Stimulated activated CD4-positive, alpha-beta T cell treated with anti-CD3 and anti-CD28 coated beads, Interleukin-1b, Interleukin-23, amount 100 ng/mL, for 24 hours (primary cell): ENCODE data around the gene NDST4.
"Not testable (repeated sequence)": the region's sequence is repeated elsewhere in the genome, so short reads cannot be mapped to it uniquely, and the experiment has no call there.

Source experiments
- DNase-seq, 4 experiments: peaks; one replicate each; pipeline ENCODE4 v3.0.0-alpha.2; 2020; ENCODE audit warnings: low read depth in 4 of 4, low spot score in 1 of 4

Gene NDST4

DNA sequence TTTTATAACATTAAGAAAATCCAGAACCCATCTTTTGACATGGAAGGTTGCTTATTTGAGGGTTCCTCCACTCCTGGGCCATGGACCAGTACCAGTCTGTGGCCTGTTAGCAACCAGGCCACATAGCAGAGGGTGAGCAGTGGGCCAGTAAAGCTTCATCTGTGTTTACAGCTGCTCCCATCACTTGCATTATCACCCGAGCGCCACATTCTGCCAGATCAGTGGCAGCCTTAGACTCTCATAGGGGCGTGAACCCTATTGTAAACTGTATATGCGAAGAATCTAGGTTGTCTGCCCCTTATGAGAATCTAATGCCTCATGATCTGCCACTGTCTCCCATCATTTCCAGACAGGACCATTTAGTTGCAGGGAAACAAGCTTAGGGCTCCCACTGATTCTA lies 58.6 kb downstream of the NDST4 start:
- DNase-seq = no peak

DNA sequence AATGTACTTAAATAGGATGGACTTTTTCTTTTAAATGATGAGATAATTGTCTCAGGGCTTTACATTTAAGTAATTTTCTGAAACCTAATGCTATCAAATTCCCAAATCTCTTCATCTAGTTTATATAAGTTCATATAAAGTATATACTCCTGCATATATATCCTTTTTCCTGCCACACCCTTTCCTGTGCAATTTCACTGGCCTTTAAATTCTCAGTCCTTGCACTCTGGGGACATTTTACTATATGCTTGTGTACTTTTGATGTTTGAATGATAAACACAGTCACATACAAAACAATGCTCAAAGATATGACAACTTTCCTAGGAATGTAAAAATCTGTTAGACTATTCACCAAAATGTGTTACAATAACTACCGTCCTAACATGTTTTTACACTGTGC lies 60.1 kb downstream of the NDST4 start:
- no peak for DNase-seq

DNA sequence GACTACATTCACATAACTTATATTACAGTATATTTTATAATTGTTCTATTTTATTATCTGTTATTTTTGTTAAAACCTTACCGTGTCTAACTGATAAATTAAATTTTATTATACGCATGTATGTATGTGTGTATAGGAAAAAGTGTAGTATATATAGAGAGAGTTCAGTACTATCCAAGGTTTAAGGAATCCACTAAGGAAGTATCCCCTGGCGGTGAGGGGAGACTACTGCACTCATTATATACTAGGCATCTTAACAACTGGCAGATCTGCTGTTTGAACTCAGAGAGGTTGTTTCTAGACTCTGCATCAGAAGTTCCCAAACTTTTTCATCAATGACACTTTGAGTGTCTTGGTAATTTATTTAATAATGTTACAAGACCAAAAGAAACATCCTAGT lies 70.9 kb downstream of the NDST4 start:
- no peak for DNase-seq

DNA sequence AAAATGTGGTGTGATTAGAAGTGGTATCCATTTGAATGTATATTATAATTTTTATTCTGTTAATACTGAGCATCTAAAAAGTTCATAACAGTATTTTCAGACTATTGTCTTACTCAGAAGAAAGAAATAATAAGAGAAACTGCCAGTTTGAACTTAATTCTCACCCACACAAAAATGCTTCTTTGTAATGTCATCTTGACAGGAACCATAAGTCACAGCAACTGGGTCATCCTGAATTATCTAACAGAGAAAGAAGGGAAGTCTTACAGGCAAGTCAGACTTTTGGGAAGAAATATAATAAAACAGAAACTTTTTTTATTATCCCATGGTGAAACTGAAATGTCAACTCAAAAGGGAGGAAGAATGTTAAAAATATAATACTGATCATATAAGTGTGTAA lies 83.1 kb downstream of the NDST4 start:
- no peak for DNase-seq

DNA sequence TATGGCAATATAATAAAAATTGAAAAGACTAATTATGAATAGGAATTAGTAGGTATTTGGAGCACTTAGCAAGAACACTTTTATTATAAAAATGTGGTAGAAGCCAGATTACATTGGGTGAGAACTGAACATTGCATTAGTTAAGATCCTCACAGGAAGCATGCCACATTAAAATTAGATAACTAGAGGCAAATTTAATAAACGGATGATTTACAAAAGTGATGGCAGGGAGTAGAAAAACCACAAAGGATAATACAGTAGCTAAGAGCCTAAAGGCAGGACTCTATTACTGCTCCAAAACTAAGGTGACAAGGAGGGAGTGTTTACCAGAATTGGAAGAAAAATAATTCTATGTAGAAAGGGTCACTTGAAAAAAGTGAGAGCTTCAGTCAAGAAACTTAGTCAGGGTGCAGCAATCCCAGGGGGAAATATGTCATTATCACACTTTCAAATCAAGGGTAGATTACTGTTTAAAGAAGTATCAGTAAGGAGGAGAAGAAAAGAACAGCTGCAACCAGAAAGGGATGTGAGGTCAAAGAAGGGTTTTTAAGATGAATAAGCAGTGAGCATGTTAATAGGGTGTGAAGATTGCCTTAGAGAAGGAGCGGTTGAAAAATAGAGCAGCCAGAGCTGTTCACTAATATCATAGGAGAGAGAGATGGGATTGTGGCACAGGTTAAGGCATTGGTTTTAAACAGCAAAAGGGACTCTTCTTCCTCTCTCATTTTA lies 84.6 kb downstream of the NDST4 start:
- DNase-seq = no peak

DNA sequence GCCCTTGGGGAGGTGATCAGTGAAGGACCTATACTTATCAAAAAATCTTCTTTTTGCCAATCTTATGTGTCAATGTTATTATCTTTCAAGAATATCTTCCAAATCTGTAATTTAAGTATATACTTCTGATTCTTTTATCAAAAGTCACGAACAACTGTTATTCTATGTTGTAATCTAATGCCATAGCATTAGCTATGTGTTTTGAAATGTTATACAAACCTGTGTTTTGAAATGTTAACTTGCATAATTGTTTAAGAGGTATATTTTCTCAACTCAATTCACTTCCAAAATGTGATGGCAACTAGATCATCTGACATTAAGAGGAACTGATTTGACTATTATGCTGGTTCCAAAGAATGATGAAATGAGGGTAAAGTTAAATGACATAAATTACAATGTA lies 113.5 kb downstream of the NDST4 start:
- DNase-seq = no peak

DNA sequence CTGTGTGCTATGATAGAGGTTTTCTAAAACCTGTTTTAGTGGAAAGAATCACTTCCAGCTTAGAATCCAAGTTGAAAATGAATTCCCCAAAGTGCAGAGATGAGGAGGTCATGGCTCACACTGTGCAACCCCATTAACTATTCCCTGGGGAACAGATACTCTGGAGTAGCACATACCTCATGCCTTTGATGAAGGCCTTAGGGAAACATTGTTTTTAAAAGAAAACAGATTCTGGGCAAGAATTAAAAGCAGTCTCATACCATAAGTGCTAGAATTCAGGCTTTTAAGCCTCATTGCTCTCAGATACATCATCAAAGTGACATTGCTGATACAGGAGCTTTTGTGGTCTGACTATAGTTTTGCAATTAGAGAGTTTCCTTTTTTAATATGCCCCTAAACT lies 115.1 kb downstream of the NDST4 start:
- DNase-seq = no peak

DNA sequence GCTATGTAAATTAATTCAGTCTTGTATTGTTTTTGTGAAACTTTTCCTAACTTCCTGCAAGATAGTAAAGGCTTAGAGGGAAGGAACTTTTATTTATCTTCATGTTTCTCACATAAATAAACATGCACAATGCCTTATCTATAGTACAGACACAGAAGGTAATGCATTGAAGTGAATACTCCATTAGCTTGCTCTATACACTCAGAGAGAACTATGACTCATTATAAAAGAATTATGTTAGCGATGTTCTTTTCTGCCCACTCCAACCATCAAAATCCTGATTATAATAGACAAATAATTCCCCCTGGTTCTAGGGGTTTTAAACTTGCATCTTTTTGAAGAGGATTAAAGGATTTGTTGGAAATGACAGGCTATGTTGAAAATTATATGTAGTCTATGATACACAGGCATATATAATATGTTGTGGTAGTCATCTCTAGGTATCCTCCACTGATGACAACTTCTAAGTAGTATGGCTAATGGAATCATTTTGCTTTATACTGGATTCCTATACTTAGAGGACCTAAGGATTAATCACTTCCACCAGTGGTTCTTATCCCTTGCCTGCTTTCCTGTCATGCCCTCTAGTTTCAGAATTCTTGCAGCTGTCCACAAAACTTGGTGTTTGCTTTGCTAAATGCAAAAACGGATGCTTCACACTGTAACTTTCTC lies 115.7 kb downstream of the NDST4 start:
- no peak for DNase-seq

DNA sequence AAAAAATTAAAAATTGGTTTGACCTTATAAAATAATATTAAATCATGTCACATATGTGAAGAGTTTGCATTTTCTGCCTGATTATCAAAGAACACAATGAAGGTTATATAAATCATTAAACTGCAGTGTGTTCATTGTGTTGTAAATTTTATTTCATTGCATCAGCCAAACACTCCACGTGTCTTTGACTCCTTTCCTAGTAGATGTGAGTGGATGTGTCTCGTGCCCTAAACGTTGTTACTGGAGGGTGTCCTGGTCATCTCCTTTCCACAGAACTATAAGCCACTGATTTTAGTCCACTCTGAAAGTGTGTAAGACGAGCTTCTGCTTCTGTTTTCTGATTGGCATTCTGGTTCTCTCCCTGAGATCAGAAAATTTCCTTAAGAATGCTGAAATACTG lies 127.3 kb downstream of the NDST4 start:
- DNase-seq = no peak

DNA sequence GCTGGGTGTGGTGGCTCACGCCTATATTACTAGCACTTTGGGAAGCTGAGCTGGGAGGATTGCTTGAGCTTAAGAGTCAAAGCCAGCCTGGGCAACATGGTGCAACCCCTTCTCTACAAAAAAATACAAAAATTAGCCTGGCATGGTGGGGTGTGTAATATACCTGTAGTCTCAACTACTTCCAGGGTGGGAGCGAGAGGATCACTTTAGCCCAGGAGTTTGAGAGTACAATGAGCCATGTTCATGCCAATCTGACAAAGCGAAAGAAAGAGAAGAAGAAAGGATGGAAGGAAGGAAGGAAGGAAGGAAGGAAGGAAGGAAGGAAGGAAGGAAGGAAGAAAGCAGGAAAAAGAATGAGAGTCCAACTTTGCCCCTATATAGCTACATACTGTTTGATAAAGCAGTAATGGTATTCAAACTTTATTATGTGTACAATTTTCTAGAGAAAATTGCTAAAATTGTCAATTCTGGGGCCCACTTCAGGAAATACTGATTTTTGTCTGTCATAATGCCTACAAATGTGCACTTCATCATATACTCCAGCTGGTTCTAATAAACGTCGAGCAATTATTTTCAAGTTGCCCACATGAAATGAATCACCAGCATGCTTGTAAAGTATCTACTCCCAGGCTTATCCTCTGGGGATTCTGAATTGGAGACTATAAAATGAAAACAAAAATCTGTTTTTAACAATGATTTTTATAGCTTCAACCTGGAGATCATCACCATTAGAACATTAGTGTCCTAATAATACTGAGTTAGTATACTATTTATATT lies 132.3 kb downstream of the NDST4 start:
- DNase-seq = no peak

DNA sequence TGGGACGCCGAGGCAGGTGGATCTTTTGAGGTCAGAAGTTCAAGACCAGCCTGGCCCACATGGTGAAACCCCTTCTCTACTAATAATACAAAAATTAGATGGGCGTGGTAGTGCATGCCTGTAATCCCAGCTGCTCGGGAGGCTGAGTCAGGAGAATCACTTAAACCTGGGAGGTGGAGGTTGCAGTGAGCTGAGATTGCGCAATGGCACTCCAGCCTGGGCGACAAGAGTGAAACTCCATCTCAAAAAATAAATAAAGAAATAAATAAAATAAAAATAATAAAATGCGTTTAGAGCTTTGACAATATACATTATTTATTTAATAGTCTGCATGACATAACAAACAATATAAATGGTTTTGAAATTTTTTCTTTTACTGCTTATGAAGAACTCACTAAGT lies 133.0 kb downstream of the NDST4 start:
- DNase-seq = not testable (repeated sequence)

DNA sequence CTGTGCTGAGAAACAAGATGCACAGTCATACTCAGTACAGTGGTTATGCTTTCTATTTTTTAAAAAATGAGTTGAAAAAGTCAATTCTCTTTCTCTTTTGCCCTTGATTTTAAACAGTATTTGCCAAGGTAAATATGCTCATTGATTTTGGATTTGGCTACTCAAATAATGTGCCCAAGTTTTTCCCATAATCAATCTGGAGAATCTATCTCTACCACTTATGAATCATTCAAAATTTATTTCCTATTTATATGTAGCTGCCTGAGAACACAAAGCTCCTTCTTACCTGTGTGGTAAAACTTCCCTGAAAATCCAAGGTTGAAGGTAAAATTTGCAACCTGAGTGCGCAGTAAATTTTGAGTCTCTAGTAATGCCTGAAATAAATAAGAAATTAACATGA lies 136.5 kb downstream of the NDST4 start:
- no peak for DNase-seq

DNA sequence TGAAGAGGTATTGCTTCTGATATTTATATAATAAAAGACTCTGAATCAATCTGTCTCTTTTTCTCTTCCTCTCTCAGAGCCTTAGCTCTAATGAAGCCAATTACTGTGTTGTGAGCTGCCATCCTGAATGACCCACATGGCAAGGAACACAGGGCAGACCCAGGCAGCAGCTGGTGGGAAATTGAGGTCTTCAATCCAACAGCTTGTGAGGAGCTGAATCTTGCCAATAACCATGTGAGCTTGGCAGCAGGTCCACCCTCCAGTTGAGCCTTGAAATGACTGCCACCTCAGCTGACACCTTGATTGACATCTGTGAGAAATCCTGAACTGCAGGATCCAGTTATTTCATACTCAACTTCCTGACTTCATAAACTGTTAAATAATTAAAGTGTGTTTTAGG lies 149.4 kb downstream of the NDST4 start:
- DNase-seq = no peak

DNA sequence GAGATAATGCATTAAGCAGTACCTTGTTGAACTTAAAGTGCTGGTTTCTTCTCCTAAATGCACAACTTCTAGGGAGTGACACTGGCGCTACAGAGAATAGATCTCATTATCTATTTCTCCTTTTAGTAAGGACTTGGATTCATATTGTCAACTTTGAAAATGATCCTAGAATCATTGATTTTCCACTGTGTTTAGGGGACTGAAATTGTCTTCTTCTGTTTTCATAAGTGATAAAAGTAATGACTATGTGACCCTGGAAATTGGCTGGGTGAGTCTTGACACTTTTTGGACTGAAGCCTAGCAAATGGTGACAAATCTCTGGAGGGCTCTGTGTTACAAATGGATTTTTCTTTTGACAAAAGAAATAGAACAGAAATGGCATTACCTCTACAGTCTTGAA lies 167.8 kb downstream of the NDST4 start:
- DNase-seq = no peak

DNA sequence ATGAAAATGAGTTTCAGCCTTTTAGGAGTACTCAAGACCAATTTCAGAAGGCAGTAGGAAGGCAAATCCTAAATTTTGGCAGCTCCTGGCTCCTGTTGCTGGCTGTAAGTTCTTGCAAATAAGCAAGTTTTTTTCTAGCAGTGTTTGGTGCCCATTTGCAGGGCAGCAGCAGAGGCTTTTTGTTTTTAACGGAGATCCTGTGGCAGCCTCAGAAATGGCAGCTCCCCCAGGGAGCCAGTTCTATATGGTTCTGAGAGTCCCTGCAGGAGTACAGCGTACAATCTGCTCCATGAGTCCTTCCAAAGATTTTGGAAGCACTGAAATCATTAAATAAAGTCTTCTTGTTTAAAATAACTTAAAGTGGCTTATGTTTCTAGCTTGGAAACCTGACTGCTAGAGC lies 171.9 kb downstream of the NDST4 start:
- no peak for DNase-seq

DNA sequence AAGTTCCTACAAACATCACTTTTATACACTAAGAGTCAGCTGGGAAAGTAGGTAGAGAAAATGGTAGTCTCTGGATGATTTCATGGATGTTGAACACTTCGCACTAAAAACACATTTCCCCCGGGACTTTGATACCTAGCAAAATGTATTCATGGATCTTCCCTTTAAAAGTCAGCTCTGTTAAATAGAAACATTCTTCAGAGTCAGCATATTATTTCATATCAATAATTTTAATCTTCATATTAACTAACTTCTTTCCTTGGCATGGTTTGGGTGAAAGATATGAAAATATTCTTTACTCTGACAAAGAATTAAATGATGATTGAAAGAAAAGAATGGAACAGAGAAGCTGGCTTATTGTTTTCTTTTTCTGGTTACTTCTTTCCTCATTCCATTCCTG lies 185.5 kb downstream of the NDST4 start:
- no peak for DNase-seq

DNA sequence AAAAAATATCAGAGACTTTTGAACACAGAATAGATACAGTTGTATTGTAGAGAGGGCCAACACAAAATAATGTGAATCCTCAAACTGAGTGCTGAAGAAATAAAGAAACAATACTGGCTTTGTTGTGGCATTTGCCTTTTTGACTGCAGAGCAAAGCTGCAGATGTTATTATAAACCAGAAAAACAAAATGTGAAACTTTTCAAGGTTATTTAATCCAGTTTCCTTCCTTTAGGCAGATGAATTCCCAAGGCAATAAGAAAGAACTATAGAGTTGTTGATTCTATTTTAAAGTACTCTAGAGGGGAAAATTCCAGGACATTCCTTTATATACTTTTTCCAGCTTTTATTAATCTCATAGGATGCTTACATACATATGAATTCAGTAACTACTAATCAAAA lies 186.8 kb downstream of the NDST4 start:
- DNase-seq = no peak

DNA sequence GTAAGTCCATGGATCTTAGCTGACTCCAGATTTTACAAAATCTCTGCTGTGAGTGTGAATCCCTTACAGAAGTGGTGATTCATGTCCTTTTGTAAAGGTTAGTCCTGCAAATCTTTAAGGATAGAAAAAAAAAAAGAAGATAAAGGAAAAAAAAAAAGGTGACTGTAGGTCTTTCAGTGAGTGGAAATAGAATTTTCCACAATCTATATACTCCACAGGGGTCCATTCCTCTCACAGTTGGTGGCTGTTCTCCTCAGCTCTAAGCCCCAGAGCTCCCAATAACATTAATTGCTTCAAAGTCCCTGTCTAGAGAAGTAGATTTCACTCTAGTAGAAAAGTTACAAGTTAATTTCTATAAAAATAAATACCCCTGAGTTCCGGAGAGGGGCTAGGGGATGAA lies 189.1 kb downstream of the NDST4 start:
- no peak for DNase-seq

DNA sequence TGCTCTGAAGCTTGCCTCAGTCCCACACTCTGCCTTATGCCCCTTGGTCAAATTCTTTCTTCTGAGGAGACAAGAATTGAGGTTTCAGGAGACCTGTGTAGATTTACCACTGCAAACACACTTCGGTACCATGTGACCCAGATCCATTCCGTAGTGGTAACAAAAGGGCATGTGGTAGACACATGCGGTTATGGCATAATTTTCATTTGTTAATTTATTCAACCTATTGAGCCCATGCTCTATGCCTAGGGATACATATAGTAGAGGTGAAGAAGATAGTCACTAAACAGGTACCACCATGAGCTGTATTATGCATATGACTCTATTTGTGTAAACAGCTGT lies 190.9 kb downstream of the NDST4 start:
- no peak for DNase-seq

DNA sequence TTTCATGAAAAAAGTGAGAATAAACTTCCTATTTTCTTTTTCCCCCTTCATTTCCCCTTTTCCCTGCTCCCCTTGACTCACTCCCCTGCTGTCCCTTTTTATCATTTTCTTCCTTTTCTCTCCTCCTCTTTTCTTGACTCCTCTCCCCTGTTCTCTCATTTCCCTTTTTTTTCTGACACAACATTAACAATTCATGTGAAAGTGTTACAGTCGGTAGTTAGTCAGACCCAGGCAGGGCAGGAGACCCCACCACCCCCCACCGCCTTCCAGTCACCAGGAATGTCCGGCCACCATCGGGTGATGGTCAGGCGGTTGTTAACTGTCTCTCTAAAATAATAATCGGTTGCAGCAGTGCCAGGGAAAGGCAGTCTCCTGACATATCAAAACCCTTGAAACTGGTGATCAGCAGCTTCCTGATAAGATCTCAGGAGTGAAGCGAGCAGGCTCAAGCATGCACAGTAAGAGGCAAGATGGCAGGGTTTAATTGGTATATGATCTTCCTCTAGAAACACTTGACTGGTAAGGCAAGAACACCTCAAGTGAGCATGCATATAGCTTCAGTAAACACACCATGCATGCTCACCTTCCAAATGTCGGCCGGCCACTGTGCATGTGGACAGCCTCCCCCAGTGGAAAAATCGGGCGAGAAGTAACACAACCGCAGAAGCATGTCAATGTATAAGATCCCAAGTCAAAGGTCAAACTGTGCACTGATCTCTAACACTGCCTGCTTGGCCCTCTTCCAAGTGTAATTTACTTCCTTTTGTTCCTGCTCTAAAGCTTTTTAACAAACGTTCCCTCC lies 191.4 kb downstream of the NDST4 start:
- no peak for DNase-seq

DNA sequence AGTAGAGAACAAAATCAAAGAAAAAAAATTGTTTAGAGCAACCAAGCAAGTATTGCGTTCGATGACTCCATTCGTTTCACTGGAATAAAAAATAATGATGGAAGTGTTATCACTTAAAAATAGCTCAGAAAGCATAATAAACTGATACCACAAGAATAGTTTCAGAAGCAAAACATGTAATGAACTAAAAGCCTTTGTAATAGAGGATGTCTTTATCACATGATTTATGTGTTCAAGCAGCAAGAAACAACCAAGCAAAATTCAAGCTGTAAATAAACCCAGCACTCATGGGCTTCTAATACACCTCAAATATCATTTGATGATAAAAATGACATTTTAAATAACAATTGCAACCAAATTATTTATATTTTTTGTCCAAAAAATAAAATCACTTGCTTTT lies 192.2 kb downstream of the NDST4 start:
- DNase-seq = no peak

DNA sequence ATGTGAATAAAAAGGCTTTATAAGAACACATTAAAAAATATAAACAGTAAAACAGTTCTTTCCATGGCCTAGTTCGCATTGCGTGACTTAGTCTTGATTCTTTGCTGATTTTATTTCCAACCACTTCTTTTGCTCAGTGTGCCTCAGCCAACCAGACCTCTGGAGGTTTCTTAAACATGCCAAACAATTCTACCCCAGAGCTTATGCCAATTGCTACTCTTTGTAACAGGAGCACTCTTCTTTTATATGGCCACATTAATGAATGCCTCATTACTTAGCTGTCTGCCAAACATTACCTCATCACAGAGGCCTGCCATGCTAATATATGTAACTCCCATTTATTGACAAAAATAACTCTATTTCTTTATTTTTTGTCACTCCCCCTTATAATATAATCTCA lies 202.3 kb downstream of the NDST4 start:
- DNase-seq = no peak
